GM19023 (cell line): ENCODE data around the gene SLC7A1.
"Not testable (repeated sequence)": the region's sequence is repeated elsewhere in the genome, so short reads cannot be mapped to it uniquely, and the experiment has no call there.

Source experiments
- ATAC-seq: cut with Tn5 transposase; IDR thresholded peaks from one replicate; pipeline ENCODE4 v1.9.1; 2021; ENCODE audit warnings: mild to moderate bottlenecking, moderate library complexity; ENCODE audit not compliant: unreplicated experiment

The SLC7A1 gene

DNA sequence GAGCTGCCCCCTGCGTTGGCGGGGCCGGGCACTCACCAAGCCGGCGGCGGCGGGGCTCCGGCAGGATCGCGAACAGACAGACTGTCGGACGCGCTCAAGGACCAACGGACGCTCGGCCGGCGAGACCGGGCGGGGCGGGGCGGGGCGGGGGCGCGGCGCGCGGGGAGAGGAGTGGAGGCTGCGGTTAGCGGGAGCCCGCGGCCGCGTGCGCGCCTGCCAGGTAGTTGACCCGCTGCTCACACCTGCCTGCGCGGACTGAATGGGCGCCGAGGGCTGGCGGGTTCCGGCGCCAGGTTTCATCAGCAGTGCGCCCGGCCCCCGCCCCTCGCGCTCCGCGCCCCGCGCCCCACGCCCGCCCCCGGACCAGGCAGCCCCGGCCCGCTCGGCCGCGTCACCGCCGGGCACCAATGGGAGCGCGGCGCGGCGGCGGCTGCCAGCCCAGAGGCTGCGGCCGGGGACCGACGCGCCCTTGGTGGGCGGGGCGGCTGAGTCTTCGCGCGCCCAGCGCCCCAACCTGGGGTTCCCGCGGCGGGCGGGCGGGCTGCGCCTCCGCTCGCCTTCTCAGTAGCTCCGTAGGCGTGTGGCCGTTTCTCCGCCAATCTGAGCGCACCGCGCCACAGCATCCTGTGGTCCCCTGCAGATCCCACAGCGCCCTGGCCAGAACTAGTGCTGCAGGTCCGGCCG, at the start of gene SLC7A1:
SLC7A1 (minus strand) TSS at position 309 of the 684 bp plus-strand sequence. CDS start 59,500 bp downstream, outside the sequence.
- peak; percentile 86 for ATAC-seq

DNA sequence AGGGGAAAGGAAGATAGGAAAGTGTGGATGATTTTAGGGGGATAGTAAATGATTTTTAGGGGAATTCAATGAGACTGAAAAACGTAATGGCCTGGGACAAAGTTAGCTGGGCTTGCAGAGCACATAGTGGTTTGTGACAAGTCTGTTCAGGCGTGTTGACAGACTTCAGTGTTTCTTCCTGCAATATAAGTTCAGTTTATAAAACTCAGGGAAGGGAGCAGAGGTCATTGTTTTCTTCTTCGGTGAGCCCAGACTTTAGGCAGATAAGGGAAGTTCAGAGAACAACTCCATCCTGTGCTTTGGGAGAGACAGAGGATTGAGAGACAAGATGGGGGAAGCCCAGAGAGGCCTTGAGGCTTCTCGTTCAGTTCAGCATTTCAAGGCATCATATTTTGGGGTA, 45.2 kb upstream of the SLC7A1 start:
- ATAC-seq: no peak

DNA sequence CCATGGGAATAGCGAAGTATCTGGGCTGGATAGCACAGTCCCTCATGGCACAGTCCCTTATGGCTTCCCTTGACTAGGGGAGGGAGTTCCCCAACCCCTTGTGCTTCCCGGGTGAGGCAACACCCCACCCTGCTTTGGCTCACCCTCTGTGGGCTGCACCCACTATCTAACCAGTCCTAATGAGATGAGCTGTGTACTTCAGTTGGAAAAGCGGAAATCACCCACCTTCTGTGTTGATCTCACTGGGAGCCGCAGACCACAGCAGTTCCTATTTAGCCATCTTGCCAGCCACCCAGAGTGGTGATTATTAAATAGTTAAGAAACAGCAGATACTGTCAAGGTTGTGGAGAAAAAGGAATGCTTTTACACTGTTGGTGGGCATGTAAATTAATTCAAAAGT, 41.3 kb upstream of the SLC7A1 start:
- ATAC-seq: not testable (repeated sequence)

DNA sequence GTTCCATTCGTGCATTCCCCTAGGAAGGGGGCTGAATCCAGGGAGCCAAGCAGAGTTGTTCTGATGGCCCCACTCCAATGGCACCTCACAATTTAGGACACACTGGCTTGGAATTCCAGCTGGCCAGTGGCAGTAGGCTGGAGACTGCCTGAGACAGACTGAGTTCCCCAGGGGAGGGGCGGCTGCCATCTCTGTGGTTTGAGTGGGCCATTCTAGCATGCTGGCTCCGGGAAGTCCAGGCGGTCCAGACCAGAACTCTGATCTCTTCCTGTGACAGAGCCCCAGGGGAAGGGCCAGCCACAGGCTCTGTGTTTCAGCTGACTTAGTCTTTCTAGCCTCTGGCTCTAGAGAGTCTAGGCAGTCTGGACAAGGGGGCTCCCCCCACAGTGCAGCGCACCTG, 29.5 kb upstream of the SLC7A1 start:
- no peak for ATAC-seq

DNA sequence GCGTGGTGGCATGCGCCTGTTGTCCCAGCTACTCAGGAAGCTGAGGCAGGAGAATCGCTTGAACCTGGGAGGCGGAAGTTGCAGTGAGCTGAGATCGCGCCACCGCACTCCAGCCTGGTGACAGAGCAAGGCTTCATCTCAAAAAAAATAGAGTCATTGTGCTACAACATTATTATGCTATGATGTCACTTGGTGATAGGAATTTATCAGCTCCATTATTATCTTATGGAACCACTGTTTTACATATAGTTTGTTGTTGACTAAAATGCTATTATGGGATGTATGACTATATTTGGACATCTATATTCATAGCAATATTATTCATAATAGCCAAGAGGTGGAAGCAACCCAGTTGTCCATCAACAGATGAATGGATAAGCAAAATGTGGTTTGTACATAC, 26.4 kb upstream of the SLC7A1 start:
- ATAC-seq: no peak

DNA sequence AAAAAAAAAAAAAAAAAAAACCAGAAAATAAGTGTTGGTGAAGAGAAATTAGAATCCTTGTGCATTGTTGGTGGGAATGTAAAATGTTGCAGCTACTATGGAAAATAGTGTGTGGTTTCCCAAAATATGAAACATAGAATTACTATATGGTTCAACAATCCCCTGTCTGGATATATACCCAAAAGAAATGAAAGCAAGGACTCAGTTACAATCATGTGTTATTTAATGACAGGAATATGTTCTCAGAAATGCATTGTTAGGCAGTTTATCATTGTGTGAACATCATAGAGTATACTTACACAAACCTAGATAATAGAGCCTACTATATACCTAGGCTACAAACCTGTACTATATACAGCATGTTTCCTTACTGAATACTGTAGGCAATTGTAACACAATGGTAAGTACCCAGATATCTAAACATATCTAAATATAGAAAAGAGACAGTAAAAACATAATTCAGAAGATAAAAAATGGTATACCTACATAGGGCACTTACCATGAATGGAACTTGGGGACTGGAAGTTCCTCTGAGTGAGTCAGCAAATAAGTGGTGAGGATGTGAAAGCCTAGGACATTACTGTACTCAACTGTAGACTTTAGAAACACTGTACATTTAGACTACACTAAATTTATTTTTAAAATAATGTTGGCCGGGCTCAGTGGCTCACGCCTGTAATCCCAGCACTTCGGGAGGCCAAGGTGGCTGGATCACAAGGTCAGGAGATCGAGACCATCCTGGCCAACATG, 25.7 kb upstream of the SLC7A1 start:
- ATAC-seq: no peak

DNA sequence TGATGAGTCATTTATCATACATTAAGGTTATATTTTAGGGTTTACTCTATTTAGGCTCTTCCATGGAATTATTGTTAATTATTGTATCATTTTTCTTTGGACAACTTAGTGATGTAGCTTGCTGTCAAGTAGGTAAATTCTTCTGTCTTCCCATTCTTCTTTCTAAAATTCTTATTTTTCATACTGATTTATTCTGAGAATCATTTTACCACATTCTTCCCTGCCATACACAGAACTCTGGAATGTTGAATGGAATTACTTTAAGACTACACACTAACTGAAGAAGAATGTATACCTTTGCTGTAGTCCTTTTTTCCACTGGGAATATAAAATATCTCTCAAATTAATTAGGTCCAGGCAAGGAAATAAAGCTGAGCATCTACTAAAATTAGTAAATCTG, 24.5 kb upstream of the SLC7A1 start:
- ATAC-seq: no peak

DNA sequence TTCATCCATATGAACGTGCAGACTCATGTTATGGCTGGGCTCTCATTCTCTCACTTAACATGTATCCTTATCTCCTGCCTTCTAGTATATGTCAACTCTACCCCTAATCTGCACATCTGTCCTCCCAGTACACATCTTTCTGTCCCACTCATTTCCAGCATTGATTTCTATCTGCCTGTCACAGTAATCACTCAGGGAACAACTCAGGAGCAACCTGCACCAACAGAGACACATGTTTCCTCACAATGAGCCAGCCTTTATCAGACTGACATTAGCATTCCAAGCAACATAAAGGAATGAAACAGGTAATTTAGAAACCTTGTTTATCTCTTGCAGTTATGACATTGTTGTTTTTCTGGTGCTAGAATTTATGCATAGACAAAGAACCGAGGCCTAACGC, 17.6 kb upstream of the SLC7A1 start:
- no peak for ATAC-seq

DNA sequence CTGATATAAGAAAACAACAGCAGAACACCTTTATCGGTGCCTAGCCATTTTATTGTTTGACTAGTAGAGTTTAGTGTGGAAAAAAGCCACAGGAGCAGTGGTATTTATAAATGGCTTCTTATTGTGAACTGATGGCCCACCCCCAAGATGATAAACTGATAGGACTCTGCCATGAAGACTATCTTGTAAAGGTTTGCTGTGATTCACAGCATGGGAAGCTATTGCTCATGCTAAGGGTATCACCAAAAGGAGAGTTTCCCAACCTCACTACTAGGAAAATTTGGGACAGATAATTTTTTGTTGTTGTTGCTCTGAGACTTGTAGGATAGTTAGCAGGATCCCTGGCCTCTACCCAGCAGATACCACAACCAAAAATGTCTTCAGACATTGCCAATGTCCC, 12.0 kb upstream of the SLC7A1 start:
- ATAC-seq: no peak

DNA sequence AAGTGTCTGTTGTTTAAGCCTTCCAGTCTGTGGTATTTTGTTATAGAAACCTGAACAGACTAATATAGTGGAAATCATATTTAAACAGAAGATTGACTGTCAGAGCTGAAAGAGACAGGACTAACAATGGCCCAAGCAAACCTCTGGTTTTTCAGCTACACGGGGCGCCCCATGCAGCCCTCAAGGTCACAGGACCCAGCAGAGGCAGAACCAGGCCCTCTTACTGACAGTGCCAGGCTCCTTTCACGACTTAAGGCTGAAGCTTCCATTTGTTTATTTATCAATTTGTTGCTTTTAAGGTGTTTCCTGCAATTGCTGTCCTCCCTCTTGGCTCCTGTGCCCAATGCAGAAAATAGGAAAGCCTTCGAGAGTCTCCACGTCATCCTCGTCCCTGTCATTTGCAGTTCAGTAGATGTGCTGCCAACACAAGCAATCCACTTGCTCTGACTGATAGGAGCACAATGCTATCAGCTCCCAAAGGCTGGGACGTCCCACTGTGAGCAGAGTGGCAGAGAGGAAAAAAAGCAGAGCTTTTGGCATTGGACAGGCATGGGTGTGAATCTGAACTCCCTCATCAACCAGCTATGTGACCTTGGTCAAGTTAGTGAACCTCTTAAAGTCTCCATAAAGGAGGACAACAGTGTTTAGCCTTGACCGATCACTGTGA, 10.5 kb upstream of the SLC7A1 start:
- ATAC-seq: no peak

DNA sequence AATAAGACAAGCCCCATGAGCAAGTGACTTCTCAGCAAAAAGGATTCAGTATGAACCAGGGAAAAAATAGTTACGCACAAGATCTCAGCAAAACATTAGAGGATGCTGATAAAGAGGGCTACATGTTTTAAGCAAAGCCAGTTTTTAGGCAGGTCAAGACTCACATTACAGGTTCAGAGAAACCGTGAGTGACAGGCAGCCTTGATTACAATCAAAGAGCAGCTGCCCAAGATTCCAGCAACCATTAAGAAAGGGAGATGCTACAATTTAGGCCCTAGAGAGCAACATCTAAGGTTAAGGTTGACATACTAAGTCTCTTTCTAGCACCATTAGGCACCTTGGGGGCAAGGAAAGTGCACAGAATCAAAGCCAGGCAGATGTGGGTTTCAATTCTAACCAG, 2.8 kb upstream of the SLC7A1 start:
- no peak for ATAC-seq

DNA sequence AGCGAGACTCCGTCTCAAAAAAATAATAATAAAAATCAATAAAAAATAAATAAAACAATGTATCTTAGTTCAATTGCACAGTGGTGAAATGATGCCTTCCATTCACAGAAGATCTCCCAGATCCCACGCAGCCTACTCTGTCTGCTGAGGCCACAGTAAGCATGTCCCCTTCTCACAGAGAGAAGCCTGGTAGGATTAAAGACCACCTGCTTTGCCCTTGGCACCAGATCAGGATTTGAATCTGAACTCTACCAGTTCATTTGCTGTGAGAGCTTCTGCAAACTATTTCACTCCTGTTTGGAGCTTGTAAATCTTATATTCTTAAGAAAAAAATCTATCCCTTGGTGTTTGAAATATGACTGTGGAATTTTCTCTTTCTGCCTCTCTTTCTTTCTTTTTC, 2.2 kb upstream of the SLC7A1 start:
- no peak for ATAC-seq

DNA sequence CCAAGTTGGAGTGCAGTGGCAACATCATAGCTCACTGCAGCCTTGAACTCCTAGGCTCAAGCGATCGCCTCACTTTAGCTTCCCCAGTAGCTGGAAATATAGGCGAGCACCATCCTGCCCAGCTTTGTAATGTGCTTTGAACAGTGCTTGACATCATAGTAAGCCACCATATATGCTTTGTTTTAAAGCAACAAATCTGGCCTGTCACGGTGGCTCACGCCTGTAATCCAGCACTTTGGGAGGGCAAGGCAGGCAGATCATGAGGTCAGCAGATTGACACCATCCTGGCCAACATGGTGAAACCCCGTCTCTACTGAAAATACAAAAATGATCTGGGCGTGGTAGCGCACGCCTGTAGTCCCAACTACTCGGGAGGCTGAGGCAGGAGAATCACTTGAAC, 1.8 kb upstream of the SLC7A1 start:
- no peak for ATAC-seq

DNA sequence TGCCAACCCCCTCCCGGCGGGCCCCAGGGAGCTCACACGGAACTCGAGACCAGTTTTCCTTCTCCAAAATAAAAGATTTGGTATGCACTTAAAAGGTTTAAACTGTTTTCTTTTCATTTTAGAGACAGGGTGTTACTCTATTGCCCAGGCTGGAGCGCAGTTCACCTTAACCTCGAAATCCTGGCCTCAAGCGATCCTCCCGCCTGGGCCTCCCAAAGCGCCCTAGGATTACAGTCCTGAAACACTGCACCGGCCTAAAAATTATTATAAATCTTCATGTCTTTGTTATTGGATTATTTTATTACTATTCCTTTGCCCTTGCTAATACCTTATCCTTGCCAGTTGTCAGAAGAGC, 553 bp upstream of the SLC7A1 start:
- ATAC-seq: no peak

DNA sequence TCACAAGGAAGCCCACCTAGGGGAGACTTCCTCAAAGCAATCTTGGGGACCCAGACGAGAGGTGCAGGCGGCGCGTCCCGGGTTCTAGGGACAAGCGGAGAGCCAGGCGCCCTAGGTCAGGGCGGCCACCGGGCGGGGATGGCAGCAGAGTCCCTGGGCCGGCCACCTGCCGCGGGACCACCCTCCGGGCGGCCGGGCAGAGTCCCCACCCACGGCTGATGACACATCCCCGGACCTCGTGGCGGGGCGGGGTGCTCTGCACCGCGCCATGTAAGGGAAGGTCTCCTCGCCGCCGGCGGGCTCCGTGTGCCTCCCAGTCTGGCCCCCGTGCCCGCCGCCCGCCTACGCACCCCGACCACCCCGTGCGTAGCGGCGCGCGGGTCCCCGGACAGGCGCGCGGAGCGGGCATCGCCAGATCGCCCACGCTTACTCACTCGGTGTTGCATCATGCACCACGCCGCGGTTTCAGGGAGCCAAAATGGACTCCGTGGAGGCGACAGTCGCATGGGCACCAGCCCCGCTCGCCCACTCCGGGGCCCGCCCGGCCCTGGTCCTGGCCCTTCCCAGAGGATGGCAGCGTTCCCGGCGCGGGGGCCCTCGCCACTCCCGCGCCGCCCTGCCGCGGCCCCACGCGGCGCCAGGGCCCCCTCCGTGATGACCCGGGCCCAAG, 643 bp downstream of the SLC7A1 start:
- peak; percentile 45 for ATAC-seq

DNA sequence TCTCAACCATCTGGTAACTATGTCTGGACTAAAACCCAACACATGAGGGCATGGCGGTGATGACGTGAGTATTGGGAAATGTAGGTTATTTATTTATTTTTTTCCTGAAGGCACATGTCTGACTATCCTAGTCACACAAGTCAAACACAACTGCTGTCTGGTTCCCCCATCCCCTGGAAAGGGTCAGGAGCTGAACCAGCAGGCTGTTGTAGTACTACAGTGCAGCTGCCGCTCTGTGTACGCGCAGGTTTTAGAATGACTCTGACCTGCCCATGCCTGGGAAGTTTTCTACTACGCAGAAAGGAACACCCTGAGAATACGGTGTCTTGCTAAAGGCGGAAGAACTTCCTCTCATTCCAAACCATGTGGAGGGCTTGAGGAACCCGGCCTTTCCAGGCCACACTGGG, 1.2 kb downstream of the SLC7A1 start:
- ATAC-seq: peak; percentile 31

DNA sequence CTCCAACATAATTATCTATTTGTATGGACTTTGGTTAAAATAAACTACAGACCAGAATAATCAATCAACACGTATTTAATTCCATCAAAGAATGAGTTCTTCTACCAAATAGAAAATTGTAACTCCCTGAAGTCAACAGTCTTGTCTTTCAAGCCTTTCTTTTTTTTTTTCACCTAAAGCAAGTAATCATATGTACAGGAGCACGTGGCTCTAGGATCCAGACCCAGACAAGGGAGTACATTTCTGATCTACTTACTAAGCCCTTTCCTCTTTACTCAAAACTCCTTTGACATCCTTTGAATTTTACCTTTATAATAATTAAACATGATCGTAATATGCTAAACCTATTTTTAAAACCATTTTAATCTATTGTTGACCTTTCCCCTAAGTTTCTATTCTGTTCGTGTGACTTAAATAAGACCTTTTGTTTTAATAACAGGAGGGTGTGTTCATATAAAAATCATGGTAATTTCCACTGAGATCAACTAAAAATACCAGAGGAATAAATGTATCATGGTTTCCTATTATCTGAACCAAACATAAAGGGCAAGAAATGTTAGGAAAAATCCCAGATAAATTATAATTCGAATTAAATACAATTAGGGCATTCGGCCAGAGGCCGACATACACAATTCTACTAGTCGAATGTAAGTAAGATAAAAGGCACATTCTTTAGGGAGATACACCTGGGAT, 1.7 kb downstream of the SLC7A1 start:
- ATAC-seq: no peak

DNA sequence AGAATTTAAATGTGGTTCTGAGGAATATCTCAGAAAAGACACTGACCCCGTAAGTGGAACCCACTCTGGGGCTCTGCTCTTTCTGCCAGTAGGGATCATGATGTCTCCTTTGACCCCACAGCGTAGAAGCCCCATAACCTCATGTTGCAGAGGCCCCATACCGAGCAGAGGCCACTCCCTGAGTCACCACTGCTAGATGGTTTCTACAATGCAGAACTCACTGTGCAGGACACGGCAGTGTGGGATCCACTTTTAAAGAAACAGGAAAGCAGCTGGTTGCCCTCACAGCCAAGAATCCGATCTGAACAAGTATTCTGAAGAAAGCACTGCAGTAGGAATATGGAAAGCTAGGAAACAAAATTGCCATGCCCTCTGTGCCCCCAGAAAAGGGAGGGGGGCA, 4.2 kb downstream of the SLC7A1 start:
- ATAC-seq: no peak

DNA sequence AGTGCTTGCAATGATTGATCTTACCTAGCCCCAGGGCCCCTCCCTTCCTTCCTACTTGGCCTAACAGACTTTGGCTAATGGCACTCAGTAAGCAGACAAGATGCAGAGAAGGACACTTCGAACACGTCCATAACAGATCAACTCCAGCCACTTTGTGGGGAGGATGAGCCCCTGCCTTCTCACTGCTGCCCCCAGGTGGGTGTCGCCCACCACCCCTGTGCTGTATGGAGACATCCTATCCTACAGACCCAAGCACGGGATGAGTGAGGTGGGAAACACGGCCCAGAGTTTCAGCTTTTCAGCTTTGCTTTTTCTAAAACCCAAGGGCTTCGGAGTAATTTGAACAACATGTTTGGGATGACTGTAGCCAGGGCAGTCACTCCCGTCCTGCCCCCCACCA, 5.5 kb downstream of the SLC7A1 start:
- ATAC-seq: no peak

DNA sequence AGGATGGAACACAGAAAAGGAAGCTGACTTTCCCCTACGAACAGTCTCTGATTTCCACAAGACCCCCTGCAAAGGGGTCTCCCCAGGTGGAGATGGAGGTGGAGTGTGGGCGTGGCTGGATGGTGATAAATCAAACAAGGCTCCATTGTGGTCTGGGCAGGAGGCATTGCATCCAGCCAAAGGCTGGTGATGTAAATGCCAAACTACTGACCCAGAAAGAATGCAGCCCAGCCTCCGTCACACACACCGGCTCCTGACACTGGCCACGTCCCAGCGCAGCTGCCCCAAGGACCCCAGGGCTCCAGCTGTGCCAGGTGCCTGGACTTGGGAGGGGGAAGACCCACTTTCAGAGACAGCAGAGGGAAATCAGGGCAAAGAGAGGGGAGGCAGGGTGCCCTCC, 6.3 kb downstream of the SLC7A1 start:
- no peak for ATAC-seq

DNA sequence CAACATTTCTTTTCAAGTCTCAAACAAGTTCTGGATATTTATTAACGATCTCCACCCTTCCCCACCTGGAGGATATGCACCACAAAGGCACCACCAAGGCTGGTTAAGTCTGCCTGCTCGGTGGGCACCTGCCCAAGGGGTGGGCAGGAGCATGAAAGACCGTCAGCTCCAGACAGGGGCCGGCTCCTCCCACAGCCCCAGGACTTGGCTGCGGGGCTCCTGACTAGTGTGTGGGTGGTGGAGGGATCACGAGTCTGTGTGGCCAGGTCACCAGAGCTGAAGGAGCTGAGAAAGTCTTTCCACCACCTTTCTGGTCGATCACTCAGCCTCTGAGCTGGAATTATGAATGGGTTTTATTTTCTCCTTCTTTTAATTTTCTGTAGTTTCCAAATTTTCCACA, 7.8 kb downstream of the SLC7A1 start:
- ATAC-seq: no peak
